OCI-LY1 (cell line): ENCODE data around the gene IGF2BP2.

Source experiments
- H2AFZ ChIP-seq: fragments of 200-600 bp; sonication (generic), shearing (Covaris generic); 2 replicates; pipeline ENCODE4 v1.6.0; 2014; ENCODE audit warnings: antibody characterized with exemption, mild to moderate bottlenecking, low read length
- H3F3A ChIP-seq: fragments of 200-600 bp; sonication (generic), shearing (Covaris generic); 2 replicates; pipeline ENCODE4 v1.6.0; 2014; ENCODE audit warnings: mild to moderate bottlenecking, antibody characterized with exemption, low read length, moderate library complexity; ENCODE audit not compliant: insufficient read depth
- H3K27ac ChIP-seq: fragments of 200-600 bp; sonication (generic); 2 replicates; pipeline ENCODE4 v1.5.1; 2014; ENCODE audit warnings: low read length, mixed run types, mild to moderate bottlenecking, low read depth; ENCODE audit not compliant: poor library complexity, severe bottlenecking
- H3K27me3 ChIP-seq: fragments of 200-600 bp; sonication (generic); 2 replicates; pipeline ENCODE4 v1.6.0; 2014; ENCODE audit warnings: antibody characterized with exemption, mild to moderate bottlenecking, low read length, moderate library complexity; ENCODE audit not compliant: insufficient read depth
- H3K36me3 ChIP-seq: fragments of 200-600 bp; sonication (generic); 2 replicates; pipeline ENCODE4 v1.6.1; 2014; ENCODE audit warnings: mild to moderate bottlenecking, antibody characterized with exemption, low read length, moderate library complexity, mixed read lengths; ENCODE audit not compliant: insufficient read depth
- H3K4me1 ChIP-seq: fragments of 200-600 bp; sonication (generic); 2 replicates; pipeline ENCODE4 v1.5.1; 2014; ENCODE audit warnings: mild to moderate bottlenecking, low read length, moderate library complexity; ENCODE audit not compliant: insufficient read depth, severe bottlenecking
- H3K4me2 ChIP-seq: fragments of 200-600 bp; sonication (generic), shearing (Covaris generic); 2 replicates; pipeline ENCODE4 v1.6.1; 2014; ENCODE audit warnings: low read length
- H3K4me3 ChIP-seq: fragments of 200-600 bp; sonication (generic); 2 replicates; pipeline ENCODE4 v1.5.1; 2014; ENCODE audit warnings: low read length, low read depth, mild to moderate bottlenecking, mixed read lengths; ENCODE audit not compliant: poor library complexity, severe bottlenecking
- H3K79me2 ChIP-seq: fragments of 200-600 bp; shearing (Covaris generic); 2 replicates; pipeline ENCODE4 v1.6.1; 2016; ENCODE audit warnings: mixed run types, low read length, mixed read lengths; ENCODE audit not compliant: insufficient read depth
- H3K9ac ChIP-seq: fragments of 200-600 bp; sonication (generic), shearing (Covaris generic); 2 replicates; pipeline ENCODE4 v1.6.1; 2014; ENCODE audit warnings: mild to moderate bottlenecking, low read length, mixed read lengths
- H3K9me2 ChIP-seq: fragments of 200-600 bp; sonication (generic), shearing (Covaris generic); 2 replicates; pipeline ENCODE4 v1.6.1; 2014; ENCODE audit warnings: low read depth, mild to moderate bottlenecking, low read length, mixed read lengths
- H3K9me3 ChIP-seq: fragments of 200-600 bp; shearing (Covaris generic); 2 replicates; pipeline ENCODE4 v1.6.1; 2014; ENCODE audit warnings: low read length, mixed read lengths
- H4K20me1 ChIP-seq: fragments of 200-600 bp; sonication (generic), shearing (Covaris generic); 2 replicates; pipeline ENCODE4 v1.6.0; 2016; ENCODE audit warnings: mild to moderate bottlenecking, low read length; ENCODE audit not compliant: insufficient read depth
- CTCF ChIP-seq: fragments of 200-600 bp; sonication (generic), shearing (Covaris generic); IDR thresholded peaks from 2 replicates; pipeline ENCODE4 v1.5.1; 2017; ENCODE audit warnings: mild to moderate bottlenecking, antibody characterized with exemption, low read length, moderate library complexity, mixed read lengths
- EZH2 ChIP-seq: fragments of 200-600 bp; sonication (generic), shearing (Covaris generic); IDR thresholded peaks from 2 replicates; pipeline ENCODE4 v1.8.0; 2017; ENCODE audit warnings: borderline replicate concordance, mixed run types, mild to moderate bottlenecking, antibody characterized with exemption, low read length, moderate library complexity, mixed read lengths

Gene IGF2BP2

GRCh38 chr3:185744997-185745843 is 79.6 kb downstream of the IGF2BP2 start:
- H3K27ac ChIP-seq, result no peak overlapping the region
- no peak for TF ChIP-seq EZH2
- TF ChIP-seq CTCF, result no peak
- peaks cover 5% of the 10 kb centered on the region; the same call in 1 of the 2 replicates for H3K27me3 ChIP-seq
- no peaks in the 10 kb centered on the region for H3F3A ChIP-seq
- no peaks in the 10 kb centered on the region for H3K9me2 ChIP-seq
- H3K4me1 ChIP-seq, result peaks cover 4% of the 10 kb centered on the region
- no peaks in the 10 kb centered on the region for H3K9me3 ChIP-seq
- no peaks in the 10 kb centered on the region for H4K20me1 ChIP-seq
- no peak overlapping the region for H3K4me2 ChIP-seq
- H3K9ac ChIP-seq, result no peak overlapping the region
- no peak overlapping the region for H3K4me3 ChIP-seq
- no peaks in the 10 kb centered on the region for H3K36me3 ChIP-seq
- H2AFZ ChIP-seq, result no peak overlapping the region
- H3K79me2 ChIP-seq, result no peaks in the 10 kb centered on the region

DNA sequence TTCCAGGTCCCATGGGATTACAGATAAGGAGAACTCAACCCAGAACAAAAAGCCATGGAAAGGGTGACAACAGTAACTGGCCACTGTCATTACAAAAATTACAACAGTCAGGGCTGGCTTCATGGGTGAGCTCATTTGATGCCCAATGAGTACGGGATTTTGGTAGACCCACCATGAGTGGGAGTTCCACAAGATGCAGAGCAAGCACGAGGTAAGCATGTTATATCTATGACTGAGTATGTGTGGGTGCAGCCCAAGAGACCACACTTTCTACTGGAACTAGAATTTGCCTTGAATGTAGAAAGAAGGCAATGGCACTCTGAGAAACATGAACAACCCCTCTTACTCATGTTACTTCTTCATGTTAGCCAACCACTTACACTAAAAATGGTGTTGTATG is 83.3 kb downstream of the IGF2BP2 start:
- no peak for TF ChIP-seq CTCF
- TF ChIP-seq EZH2, result no peak
- Histone ChIP-seq H2AFZ (no peak overlapping the region), H3K4me2 (no peak overlapping the region), H3K4me3 (no peak overlapping the region), H3K79me2 (no peaks in the 10 kb centered on the region), H3K4me1 (peaks cover 4% of the 10 kb centered on the region), H3K27ac (no peak overlapping the region), H3K36me3 (no peaks in the 10 kb centered on the region), H3K9me2 (no peaks in the 10 kb centered on the region), H3F3A (no peaks in the 10 kb centered on the region), H3K9me3 (no peaks in the 10 kb centered on the region), H3K27me3 (peaks cover 5% of the 10 kb centered on the region; the same call in 1 of the 2 replicates), H3K9ac (no peak overlapping the region), H4K20me1 (no peaks in the 10 kb centered on the region)

- no peak overlapping the region for H3K4me3 ChIP-seq
- peaks cover 3% of the 10 kb centered on the region; the same call in 1 of the 2 replicates for H3K27me3 ChIP-seq
- H3K79me2 ChIP-seq, result no peaks in the 10 kb centered on the region
- no peak overlapping the region for H3K27ac ChIP-seq
- no peak for TF ChIP-seq EZH2
- H3K36me3 ChIP-seq, result no peaks in the 10 kb centered on the region
- no peaks in the 10 kb centered on the region for H3K9me3 ChIP-seq
- no peaks in the 10 kb centered on the region for H3K9me2 ChIP-seq
- H4K20me1 ChIP-seq, result no peaks in the 10 kb centered on the region
- H3F3A ChIP-seq, result no peaks in the 10 kb centered on the region
- no peak overlapping the region for H2AFZ ChIP-seq
- H3K4me1 ChIP-seq, result peaks cover 2% of the 10 kb centered on the region
- H3K4me2 ChIP-seq, result no peak overlapping the region
- H3K9ac ChIP-seq, result no peak overlapping the region
Observed at GRCh38 chr3:185740133-185740532, 84.7 kb downstream of the IGF2BP2 start.

GRCh38 chr3:185739264-185739701 is 85.6 kb downstream of the IGF2BP2 start:
- H4K20me1 ChIP-seq, result no peaks in the 10 kb centered on the region
- no peak for TF ChIP-seq EZH2
- no peak for TF ChIP-seq CTCF
- H3K36me3 ChIP-seq, result no peaks in the 10 kb centered on the region
- no peak overlapping the region for H3K4me2 ChIP-seq
- H3F3A ChIP-seq, result no peaks in the 10 kb centered on the region
- H3K4me1 ChIP-seq, result no peaks in the 10 kb centered on the region
- H3K27me3 ChIP-seq, result no peaks in the 10 kb centered on the region; the same call in 1 of the 2 replicates
- H3K9me2 ChIP-seq, result no peaks in the 10 kb centered on the region
- no peak overlapping the region for H3K9ac ChIP-seq
- H2AFZ ChIP-seq, result no peak overlapping the region
- H3K4me3 ChIP-seq, result no peak overlapping the region
- no peaks in the 10 kb centered on the region for H3K9me3 ChIP-seq
- H3K27ac ChIP-seq, result no peak overlapping the region
- no peaks in the 10 kb centered on the region for H3K79me2 ChIP-seq
